ENCODE measurements around the gene SMIM29.

Gene SMIM29

DNA sequence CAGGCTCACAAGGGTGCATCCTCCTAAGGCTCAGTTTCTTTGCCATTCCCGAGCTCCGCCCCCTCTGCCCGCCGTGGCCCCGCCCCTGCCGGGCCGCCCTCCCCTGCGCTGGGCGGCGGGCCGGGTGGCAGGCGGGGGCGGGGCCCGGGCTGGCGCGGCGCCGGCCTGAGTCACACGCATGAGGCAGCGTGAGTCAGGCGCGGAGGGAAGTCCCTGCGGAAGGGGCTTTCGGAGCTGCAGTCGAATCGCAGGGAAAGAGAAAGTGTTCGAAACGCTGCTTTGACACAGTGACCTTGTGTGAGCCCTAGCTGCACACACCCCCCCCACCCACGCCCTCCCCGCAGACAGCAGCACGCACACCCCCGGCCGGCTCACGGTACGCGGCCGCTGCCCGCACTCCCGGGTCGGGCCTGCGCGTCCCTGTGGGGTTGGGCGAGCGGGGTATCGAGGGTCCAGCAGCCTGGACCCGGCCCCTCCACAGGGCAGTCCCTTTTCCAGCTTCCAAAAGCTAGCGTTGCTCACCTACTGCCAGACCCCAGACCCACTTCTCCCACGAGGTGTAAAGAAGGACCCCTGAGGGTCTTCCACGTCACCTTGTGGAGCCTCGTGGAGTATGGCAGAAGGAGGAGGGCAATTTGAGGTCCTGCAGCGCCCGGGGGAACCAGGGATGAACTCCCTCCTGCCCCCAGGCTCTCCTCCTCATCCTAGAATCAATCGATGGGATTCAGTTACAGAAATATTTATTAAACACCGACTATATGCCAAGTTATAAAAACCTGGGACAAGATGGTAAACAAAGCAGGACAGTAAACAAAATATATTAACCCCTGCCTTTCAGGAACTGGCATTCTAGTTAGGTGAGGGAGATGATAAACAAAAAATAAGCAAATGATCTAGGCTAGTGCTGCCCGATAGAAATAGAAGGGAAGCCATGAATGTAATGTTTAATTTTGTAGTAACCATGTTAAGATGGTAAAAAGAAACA is 24.6 kb downstream of the SMIM29 start:
- DNase-seq: peak; percentile 87

DNA sequence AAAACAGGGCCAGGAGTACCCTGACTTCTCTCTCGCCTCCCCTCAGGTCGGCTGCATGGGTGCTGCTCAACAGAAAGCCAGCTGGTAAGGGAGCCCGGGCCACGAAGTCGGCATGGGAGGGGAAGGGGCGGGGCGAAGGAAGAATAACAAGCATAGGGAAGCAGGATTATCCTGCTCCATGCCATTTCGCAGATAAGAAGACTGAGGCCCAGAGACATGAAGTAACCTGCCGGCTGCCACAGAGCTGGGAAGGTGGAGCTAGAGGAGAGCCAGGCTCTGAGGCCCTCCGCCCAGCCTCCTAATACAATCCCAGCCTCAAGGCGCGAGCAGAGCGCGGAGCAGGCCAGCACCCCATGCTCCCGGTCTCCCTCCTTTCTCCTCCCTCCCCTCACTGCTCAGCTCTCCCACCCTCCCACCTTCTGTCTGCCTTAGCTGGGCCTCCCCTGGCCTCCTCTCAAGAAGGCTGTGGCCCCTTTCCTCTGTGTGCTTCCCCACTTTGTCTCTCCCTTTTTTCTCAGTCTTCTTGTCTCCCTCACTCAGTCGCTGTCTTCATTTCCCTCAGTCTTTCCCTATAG is 25.3 kb downstream of the SMIM29 start:
- no peak for DNase-seq

DNA sequence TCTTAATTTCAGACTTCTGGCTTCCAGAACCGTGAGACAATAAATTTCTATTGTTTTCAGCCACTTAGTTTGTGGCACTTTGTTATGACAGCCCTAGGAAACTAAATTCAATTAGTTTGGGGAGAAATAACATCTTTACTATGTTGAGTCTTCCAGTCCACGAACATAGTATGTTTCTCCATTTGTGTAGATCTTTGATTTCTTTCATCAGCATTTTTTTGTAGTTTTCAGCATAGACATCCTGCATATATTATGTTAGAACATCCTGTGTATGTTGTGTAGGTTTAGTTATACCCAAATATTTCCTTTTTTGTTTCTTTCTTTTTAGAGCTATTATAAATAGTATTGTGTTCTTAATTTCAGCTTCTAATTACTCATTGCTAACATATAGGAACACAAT is 30.1 kb downstream of the SMIM29 start:
- DNase-seq: no peak

DNA sequence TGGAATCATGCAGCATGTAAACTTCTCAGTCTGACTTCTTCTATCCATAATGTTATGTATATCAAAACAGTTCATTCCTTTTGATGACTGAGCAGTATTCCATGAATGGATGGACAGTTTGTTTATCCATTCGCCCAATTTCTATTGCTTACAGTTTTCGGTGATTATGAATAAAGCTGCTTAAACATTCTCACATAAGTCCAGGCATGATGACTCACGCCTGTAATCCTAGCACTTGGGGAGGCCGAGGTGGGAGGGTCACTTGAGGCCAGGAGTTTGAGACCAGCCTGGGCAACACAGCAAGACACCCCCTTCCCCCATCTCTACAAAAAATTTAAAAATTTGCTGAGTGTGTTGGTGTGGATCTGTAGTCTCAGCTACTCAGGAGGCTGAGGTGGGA is 35.0 kb downstream of the SMIM29 start:
- DNase-seq: no peak

DNA sequence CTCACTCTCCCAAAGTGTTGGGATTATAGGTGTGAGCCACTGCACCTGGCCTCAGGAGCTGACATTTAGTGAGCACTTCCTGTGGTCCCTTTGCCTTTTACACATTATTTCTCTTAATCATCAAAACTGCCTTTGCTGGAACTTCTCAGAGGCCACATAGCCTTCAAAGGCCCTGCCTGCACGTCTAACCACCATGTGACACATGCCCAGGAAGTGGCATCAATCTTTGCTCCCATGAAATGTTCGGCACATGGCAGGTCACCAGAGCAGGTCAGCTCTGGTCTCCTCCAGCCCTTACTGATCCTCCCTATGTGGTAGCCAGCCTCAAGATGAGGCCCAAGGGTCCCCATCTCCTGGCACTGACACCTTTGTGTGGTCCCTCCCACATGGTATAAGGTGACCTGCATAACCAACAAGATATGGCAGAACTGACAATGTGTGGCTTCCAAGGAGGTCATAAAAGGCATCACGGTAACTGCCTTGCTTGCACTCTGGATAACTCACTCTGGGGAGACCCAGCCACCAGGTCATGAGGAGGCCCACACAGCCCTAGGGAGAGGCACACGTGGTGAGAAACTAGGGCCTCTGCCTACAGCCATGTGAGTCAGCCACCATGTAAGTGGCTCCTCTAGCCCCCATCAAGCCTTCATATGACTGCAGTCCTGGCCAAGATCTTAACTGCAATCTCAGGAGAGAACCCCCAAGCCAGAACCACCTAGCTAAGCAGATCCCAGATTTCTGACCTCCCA is 40.9 kb downstream of the SMIM29 start:
- no peak for DNase-seq

DNA sequence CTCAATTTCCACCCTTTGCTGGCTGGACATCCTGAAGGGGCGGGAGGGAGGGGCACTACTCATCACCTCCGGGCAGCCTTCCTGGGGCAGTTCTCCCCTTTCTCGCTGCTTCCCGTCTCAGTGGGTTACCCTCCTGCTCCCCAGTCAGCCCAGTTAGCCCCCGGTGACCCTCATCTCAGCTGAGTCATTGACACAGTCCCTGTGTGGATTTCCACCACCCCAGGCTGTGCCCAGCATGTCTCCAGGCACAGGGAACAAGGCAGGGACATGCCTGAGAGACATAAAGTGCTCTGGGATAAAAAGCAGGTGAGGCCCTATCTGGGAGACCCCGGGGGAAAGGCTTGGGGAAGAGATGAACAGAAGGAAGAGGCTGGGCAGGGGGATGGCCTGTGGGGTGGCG is 42.1 kb downstream of the SMIM29 start:
- no peak for DNase-seq

DNA sequence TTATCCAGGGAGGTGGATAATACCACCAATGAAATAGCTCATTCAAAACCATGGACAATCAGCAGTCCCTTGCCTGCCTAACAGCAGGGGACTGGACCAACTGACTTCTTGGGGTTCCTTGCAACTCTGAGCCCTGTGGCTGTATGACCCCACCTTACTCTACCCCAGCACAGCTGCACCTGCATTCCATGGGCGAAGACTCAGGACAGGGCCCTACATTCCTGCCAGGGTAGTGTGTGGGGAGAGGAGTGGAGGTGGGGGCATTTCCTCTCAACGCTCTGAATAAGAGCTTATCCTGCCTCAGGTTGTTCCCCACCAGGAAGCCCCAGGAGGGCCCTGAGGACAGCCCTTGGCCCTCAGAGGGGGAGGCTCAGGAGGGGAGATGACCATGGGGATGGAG is 42.9 kb downstream of the SMIM29 start:
- DNase-seq: no peak

DNA sequence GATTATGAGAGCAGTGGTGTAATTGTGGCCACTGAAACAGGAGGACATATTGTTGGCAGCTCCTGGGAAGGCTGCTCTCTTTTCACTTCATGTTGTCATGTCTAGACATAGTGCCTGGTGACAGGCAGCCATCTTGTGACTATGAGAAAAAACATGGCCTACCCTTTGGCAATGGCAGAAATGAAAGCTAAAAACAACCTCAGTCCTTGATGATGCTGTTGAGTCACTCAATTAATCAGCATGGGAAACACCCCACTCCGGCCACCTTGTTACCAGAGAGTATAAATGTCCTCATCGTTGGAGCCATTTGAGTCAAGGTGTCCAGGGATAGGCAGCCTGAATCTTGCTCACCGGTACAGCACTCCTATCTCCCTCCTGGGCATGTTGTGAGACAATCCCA is 43.3 kb downstream of the SMIM29 start:
- no peak for DNase-seq

DNA sequence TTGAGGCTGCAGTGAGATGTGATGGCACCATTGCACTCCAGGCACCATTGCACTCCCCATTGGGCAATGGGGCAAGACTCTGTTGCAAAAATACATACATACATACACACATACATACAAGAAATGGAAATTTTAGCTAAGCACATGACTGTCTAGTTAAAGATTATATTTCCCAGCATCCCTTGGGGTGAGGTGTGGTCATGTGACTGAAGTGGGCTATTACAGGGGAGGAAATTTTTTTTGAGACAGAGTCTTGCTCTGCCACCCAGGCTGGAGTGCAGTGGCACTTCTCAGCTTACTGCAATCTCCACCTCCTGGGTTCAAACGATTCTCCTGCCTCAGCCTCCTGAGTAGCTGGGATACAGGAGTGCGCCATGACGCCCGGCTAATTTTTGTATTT is 44.1 kb downstream of the SMIM29 start:
- DNase-seq: no peak

DNA sequence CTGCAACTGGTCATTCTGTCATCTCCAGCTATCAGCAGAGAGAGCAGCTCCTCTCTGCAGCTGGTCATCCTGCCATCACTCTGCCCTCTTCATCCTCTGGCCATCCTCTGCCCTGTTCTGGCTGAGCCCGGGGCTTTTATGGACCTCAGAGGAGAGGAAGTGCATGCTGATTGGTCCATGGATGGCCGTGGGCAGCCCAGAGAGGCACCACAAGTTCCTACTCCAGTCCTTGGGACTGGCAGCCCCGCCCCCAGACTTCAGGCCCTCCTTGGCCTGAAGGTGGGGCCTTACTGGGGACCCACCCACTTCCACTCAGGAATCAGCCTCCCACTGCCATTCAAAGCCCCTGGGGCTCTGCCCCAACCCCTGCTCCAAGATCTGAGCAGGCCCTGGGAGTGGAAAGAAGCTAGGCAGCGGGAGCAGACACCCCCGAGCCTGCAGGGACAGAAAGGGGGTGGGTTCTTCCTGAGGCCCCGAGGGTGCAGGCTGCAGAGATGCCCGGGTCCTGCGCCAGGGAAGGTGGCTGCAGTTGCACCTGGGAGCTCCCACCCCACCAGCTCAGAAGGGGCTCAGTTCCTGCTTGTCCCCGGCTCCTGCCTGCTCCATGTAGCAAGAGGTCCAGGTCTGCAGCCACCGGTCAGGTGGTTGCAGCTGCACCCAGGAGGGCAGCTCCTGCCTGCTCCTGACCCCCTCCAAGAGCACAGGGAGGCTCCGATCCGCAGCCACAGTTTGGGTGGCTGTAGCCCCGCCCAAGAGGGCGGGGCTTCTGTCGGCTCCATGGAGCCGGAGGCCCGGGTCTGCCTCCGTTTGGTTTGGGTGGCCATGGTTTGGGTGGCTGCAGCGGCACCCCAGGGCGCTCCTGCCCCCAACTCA is 46.2 kb downstream of the SMIM29 start:
- no peak for DNase-seq

DNA sequence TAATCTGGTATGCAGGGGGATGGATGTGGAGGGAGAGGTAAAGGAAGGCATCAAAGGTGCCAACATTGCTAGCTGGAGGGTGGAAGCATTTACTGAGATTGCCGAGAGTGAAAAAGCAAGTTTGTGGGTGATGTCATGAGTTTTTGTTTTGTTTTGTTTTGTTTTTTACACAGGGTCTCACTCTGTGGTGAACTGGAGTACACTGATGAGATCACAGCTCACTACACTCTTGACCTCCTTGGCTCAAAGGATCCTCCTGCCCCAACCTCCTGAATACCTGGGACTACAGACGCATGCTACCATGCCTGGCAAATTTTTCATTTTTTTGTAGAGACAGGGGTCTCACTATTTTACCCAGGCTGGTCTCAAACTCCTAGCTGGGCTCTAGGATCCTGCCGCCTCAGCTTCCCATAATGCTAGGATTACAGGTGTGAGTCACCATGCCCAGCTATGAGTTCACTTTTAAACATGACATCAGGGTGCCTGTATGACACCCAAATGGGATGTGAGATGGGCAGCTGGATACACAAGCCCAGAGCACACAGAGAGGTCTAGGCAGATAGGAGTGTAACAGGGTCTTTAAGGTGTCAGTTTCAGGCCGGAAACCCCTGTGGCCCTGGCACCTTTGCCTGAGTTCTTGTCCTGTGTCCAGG is 47.2 kb downstream of the SMIM29 start:
- DNase-seq: no peak

DNA sequence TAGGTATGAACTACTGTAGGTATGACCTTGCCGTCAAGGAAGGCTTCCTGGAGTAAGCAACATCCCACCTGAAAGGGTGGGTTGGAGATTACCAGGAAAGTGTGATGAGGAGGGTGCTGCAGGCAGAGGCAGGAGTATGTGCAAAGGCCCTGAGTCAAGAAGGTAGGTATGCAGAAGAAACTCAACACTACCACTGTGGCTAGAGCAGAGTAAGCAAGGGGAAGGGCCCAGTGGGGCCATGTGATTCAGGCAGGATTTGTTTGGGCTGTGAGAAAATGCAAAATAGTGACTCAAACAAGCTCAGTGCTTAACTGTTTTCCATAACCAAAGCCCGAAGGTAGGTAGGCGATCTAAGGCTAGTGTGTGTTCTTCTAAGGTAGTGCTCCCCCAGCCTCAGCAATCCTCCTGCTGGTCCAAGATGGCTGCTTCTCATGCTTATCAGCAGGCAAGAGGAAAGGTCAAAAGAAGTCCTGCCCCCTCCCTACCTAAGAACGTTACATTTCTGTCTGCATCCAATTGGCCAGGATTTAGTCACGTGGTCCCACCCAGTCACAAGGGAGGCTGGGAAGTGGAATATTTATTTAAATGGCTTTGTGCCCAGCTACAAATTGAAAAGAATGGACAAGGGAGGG is 48.4 kb downstream of the SMIM29 start:
- DNase-seq: no peak

DNA sequence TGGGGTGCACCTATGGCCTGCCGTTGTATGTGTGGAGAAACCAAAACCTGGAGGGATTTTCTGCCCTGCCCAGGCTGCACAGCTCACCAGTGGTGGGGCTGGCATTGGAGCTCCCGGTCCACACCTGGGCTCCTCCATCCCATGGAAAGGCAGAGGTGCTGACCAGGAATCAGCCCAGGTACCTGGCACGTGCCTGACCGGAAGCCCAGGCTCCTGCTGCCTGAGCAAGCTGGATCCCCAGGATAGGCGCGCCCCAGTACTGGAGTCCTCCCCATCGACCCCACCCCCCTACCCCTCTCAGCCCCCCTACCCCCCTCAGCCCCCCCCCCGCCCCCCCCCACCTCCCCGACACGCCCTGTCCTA is 52.0 kb downstream of the SMIM29 start:
- no peak for DNase-seq

All from NCI-H2029 (cell line).